ENCODE results near the gene MARVELD2. TPM values are rescaled to one million over a fixed set of nuclear protein-coding genes. Genes with fewer than 3 reads are reported as not detected.
A peak's percentile ranks its signal among the peaks of the same experiment; 100 is the strongest.
"Not testable (repeated sequence)": the region's sequence is repeated elsewhere in the genome, so short reads cannot be mapped to it uniquely, and the experiment has no call there.

Gene MARVELD2
- total and polyA plus RNA-seq, 2 of the 13 experiments (the other 11 are each of a cell fraction or from before 2014, with no cell fraction given) = 11.1 to 15.4 TPM

DNA sequence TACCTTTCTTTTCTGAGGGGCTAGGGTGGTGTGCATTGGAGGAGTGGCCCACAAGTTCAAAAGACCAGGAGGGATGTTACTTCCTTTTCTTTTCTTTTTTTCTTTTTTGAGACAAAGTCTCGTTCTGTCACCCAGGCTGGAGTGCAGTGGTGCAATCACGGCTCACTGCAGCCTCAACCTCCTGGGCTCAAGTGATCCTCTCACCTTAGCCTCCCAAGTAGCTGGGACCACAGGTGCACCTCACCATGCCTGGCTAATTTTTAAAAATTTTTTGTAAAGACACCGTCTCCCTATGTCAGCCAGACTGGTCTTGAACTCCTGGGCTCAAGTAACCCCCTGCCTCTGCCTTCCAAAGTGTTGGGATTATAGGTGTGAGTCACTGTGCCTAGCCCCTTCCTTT, 38.6 kb downstream of the MARVELD2 start:
- DNase-seq (ENCODE audit: low spot score); CTCF ChIA-PET (ENCODE audit: low intra/inter-chr PET ratio, low total read pairs); FAIRE-seq; H3K36me3 ChIP-seq (replicated peaks in 1 of 2; ENCODE audit: control insufficient read depth in 1 of 2, insufficient read depth in 2 of 2, low read length in 2 of 2); H3K27me3 ChIP-seq (ENCODE audit: control insufficient read depth in 1 of 2, insufficient read depth in 2 of 2, low read length in 2 of 2); BruUV-seq (replicated peaks); H3K79me2 ChIP-seq (ENCODE audit: insufficient read depth, low read length); H2AFZ ChIP-seq (ENCODE audit: low read length); ATAC-seq; H4K20me1 ChIP-seq (ENCODE audit: insufficient read depth, low read length); H3K9me3 ChIP-seq (ENCODE audit: low read length); in situ Hi-C loops (cut with HindIII; ENCODE audit: extremely low pct_ligation_motif_present, low pct_unique_long_range_greater_than_20kb): not testable (repeated sequence)
- peaks cover 72% of the 10 kb centered on the region for H3K4me1 ChIP-seq (ENCODE audit: insufficient read depth, low read length)
- H3K4me3 ChIP-seq (replicated peaks in 1 of 3; ENCODE audit: insufficient read depth in 1 of 3, low read depth in 2 of 3, low read length in 3 of 3) = peak overlapping the region in 1 of 3 experiments; percentile 6; a peak in 2 of 6 replicates
- peak overlapping the region; percentile 82 for H3K4me2 ChIP-seq (ENCODE audit: low read depth, low read length)
- POLR2A ChIA-PET = interaction anchor here (0.7 to 3.9 kb wide), 6 partner anchors 10 to 121 kb away, joined by 3 to 31 read pairs (median 10); partner anchors contain the start of genes CCDC125 and OCLN
- H3K27ac ChIP-seq (ENCODE audit: extremely low read length, insufficient read depth, low read length) = peak overlapping the region; percentile 91
- intact Hi-C loops (cut with micrococcal nuclease; ENCODE audit: unreplicated experiment) = loop anchor here (2.0 kb wide), 1 partner anchor 39 kb away; the partner anchor contains the start of gene MARVELD2
- TF ChIP-seq FOSL2 (CRISPR knock-in tag; IDR thresholded peaks at IDR 0.05) (peak; percentile 39; the same call in 1 of the 2 replicates), ZMYM3 (CRISPR knock-in tag; IDR thresholded peaks at IDR 0.05) (peak; percentile 53; the same call in 1 of the 2 replicates), SALL1 (CRISPR knock-in tag; IDR thresholded peaks at IDR 0.05) (0 out of 2 replicates have a peak, but pooled peaks have one; percentile 12), ZBTB3 (CRISPR knock-in tag; IDR thresholded peaks at IDR 0.05; ENCODE audit: borderline replicate concordance, low read depth) (peak; percentile 40; the same call in 1 of the 2 replicates), KLF16 (CRISPR knock-in tag; IDR thresholded peaks at IDR 0.05) (0 out of 4 replicates have a peak, but pooled peaks of 1 of the 2 experiments have one; percentile 29), ZNF460 (CRISPR knock-in tag; IDR thresholded peaks at IDR 0.05; ENCODE audit: borderline replicate concordance) (peak; percentile 19; the same call in 1 of the 2 replicates), ZNF501 (CRISPR knock-in tag; IDR thresholded peaks at IDR 0.05) (0 out of 2 replicates have a peak, but pooled peaks have one; percentile 28)
- TF ChIP-seq, protein P1, sequence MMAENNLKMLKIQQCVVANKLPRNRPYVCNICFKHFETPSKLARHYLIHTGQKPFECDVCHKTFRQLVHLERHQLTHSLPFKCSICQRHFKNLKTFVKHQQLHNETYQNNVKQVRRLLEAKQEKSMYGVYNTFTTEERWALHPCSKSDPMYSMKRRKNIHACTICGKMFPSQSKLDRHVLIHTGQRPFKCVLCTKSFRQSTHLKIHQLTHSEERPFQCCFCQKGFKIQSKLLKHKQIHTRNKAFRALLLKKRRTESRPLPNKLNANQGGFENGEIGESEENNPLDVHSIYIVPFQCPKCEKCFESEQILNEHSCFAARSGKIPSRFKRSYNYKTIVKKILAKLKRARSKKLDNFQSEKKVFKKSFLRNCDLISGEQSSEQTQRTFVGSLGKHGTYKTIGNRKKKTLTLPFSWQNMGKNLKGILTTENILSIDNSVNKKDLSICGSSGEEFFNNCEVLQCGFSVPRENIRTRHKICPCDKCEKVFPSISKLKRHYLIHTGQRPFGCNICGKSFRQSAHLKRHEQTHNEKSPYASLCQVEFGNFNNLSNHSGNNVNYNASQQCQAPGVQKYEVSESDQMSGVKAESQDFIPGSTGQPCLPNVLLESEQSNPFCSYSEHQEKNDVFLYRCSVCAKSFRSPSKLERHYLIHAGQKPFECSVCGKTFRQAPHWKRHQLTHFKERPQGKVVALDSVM (CRISPR knock-in tag; IDR thresholded peaks at IDR 0.05) = peak; percentile 93
- TF ChIP-seq, protein P2, sequence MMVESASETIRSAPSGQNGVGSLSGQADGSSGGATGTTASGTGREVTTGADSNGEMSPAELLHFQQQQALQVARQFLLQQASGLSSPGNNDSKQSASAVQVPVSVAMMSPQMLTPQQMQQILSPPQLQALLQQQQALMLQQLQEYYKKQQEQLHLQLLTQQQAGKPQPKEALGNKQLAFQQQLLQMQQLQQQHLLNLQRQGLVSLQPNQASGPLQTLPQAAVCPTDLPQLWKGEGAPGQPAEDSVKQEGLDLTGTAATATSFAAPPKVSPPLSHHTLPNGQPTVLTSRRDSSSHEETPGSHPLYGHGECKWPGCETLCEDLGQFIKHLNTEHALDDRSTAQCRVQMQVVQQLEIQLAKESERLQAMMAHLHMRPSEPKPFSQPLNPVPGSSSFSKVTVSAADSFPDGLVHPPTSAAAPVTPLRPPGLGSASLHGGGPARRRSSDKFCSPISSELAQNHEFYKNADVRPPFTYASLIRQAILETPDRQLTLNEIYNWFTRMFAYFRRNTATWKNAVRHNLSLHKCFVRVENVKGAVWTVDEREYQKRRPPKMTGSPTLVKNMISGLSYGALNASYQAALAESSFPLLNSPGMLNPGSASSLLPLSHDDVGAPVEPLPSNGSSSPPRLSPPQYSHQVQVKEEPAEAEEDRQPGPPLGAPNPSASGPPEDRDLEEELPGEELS (CRISPR knock-in tag; IDR thresholded peaks at IDR 0.05) = peak; percentile 11; the same call in 1 of the 2 replicates
- TF ChIP-seq, protein P3, sequence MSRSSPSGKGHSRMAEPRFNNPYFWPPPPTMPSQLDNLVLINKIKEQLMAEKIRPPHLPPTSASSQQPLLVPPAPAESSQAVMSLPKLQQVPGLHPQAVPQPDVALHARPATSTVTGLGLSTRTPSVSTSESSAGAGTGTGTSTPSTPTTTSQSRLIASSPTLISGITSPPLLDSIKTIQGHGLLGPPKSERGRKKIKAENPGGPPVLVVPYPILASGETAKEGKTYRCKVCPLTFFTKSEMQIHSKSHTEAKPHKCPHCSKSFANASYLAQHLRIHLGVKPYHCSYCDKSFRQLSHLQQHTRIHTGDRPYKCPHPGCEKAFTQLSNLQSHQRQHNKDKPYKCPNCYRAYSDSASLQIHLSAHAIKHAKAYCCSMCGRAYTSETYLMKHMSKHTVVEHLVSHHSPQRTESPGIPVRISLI (CRISPR knock-in tag; IDR thresholded peaks at IDR 0.05; ENCODE audit: borderline replicate concordance) = peak; percentile 27; the same call in 1 of the 2 replicates
- H3K9ac ChIP-seq (ENCODE audit: insufficient read depth, low read depth, low read length) = peak overlapping the region; percentile 39; the same call in 1 of the 2 replicates
- 43% methylated on average over 3 of the region's 3 CpGs for WGBS (ENCODE audit: low lambda C conversion rate)

Data from HepG2 (cell line).